Left ventricle myocardium inferior (tissue), 1 donor: ENCODE results near the gene PRLR. TPM values are rescaled to one million over a fixed set of nuclear protein-coding genes. Genes with fewer than 3 reads are reported as not detected.

ENCODE experiments used
- DNase-seq: peaks from one replicate; pipeline ENCODE4 v3.0.0-alpha.2; 2020
- H3K27ac ChIP-seq: fragments of 200-600 bp; replicated peaks from 2 replicates; pipeline ENCODE4 v1.8.0; 2021
- H3K27me3 ChIP-seq: fragments of 200-600 bp; 2 replicates; pipeline ENCODE4 v1.8.0; 2021; ENCODE audit warnings: low read depth
- H3K36me3 ChIP-seq: fragments of 200-600 bp; 2 replicates; pipeline ENCODE4 v1.8.0; 2021
- H3K4me1 ChIP-seq: fragments of 200-600 bp; 2 replicates; pipeline ENCODE4 v1.8.0; 2021
- H3K4me3 ChIP-seq: fragments of 200-600 bp; 2 replicates; pipeline ENCODE4 v1.8.0; 2021; ENCODE audit warnings: mild to moderate bottlenecking, moderate library complexity
- H3K9me3 ChIP-seq: fragments of 200-600 bp; replicated peaks from 2 replicates; pipeline ENCODE4 v1.8.0; 2021
- CTCF ChIP-seq: fragments of 200-600 bp; IDR thresholded peaks from 2 replicates; pipeline ENCODE4 v1.8.0; 2021; ENCODE audit warnings: antibody characterized with exemption, mild to moderate bottlenecking, borderline replicate concordance
- intact Hi-C: fragments of 100-400 bp; cut with micrococcal nuclease; formaldehyde crosslinking; loops from one replicate; pipeline ENCODE4 v1.11.0; 2022
- total RNA-seq: library from RNA; stranded (reverse); fragmentation: NEBNext Ultra II Directional; extraction: Animal tissue kit (Norgen Biotek cat#: 25700); gene quantifications from one replicate; pipeline ENCODE4 v1.2.1, GENCODE V29; 2021
- donor health status: DM: no; HTN: yes; CAD: no; lungs with severe emphysema.

PRLR gene
- total RNA-seq, 1 donor from 2014 or later: 0.66 TPM

- no peaks in the 10 kb centered on the region for H3K9me3 ChIP-seq
- no peak for TF ChIP-seq CTCF
- no peak for DNase-seq
- no peak overlapping the region for H3K27ac ChIP-seq
- H3K4me1 ChIP-seq: no peaks in the 10 kb centered on the region
- H3K4me3 ChIP-seq: no peak overlapping the region
- peaks cover 19% of the 10 kb centered on the region for H3K27me3 ChIP-seq
- intact Hi-C loops: no loop called here
- no peaks in the 10 kb centered on the region for H3K36me3 ChIP-seq
Measured at GRCh38 chr5:35098214-35098613, 132.1 kb downstream of the PRLR start.

DNA sequence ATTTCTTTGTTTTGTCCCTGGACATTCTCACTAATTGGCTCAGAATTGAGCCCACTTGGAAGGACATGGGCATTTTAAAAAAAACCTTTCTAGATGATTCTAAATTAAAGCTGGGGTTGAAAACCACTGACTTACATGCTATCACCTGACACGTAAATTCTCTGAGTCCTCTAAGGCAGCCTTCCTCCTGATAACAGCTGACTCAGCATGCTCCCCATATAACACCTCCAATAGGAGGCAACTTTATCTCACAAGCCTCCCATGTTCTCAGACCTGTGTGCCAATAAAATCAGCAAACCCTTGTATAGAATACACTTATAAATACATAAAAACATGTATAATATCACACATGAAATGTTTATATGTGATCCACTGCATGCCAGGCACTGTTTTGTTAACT is 133.4 kb downstream of the PRLR start:
- Histone ChIP-seq H3K36me3 (no peaks in the 10 kb centered on the region), H3K4me1 (no peaks in the 10 kb centered on the region), H3K9me3 (no peaks in the 10 kb centered on the region), H3K27me3 (peaks cover 19% of the 10 kb centered on the region), H3K4me3 (no peak overlapping the region), H3K27ac (no peak overlapping the region)
- no peak for TF ChIP-seq CTCF
- intact Hi-C loops: no loop called here
- DNase-seq: no peak

DNA sequence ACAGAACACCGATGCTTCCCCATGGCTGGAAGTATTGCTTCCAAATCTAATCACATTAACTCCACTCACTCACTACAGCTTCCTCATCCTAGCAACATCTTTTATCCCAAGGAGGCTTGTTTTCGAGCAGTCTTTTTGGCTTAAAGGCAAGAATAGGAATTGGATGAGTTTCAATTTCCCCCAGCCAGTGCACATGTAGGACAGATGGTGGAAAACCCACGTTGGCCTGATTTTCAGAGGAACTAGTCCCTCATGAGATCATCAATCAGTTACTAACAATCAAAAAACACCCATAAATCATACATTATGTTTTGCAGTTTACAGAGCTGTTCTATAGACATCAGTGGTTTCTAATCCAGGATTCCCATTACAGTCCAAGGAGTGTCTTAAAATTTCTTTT is 134.1 kb downstream of the PRLR start:
- Histone ChIP-seq H3K4me1 (no peaks in the 10 kb centered on the region), H3K27me3 (peaks cover 19% of the 10 kb centered on the region), H3K9me3 (no peaks in the 10 kb centered on the region), H3K4me3 (no peak overlapping the region), H3K27ac (no peak overlapping the region), H3K36me3 (no peaks in the 10 kb centered on the region)
- no peak for TF ChIP-seq CTCF
- intact Hi-C loops: no loop called here
- DNase-seq: no peak

DNA sequence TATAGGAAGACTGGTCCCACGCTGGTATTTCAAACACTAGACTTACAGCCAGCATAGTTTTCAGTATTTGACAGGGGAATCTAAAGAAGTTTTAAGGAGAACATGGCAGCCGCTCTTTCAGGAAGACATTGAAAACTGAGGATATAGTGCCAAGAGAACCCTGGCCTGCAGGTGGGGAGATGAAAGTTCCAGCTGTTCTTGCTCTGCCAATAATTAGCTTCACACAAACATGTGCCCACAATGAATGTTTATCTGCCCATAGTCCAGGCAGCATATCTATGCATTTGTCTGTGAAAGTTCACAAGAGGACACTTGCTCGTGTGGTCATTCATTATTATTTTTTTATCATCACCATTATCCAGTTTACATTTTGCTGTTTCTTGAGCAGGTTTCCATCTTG is 134.9 kb downstream of the PRLR start:
- DNase-seq: no peak
- no peak overlapping the region for H3K4me3 ChIP-seq
- no peaks in the 10 kb centered on the region for H3K4me1 ChIP-seq
- H3K27me3 ChIP-seq: peaks cover 19% of the 10 kb centered on the region
- no peak for TF ChIP-seq CTCF
- no peaks in the 10 kb centered on the region for H3K9me3 ChIP-seq
- intact Hi-C loops: no loop called here
- no peak overlapping the region for H3K27ac ChIP-seq
- no peaks in the 10 kb centered on the region for H3K36me3 ChIP-seq

GRCh38 chr5:35094948-35095347 is 135.3 kb downstream of the PRLR start:
- H3K27me3 ChIP-seq: peaks cover 19% of the 10 kb centered on the region
- H3K4me3 ChIP-seq: no peak overlapping the region
- H3K4me1 ChIP-seq: no peaks in the 10 kb centered on the region
- no peaks in the 10 kb centered on the region for H3K9me3 ChIP-seq
- no peaks in the 10 kb centered on the region for H3K36me3 ChIP-seq
- TF ChIP-seq CTCF: no peak
- intact Hi-C loops: no loop called here
- no peak for DNase-seq
- H3K27ac ChIP-seq: no peak overlapping the region

- Histone ChIP-seq H3K9me3 (no peaks in the 10 kb centered on the region), H3K27me3 (peaks cover 18% of the 10 kb centered on the region), H3K4me1 (no peaks in the 10 kb centered on the region), H3K27ac (no peak overlapping the region), H3K4me3 (no peak overlapping the region), H3K36me3 (no peaks in the 10 kb centered on the region)
- no peak for TF ChIP-seq CTCF
- intact Hi-C loops: no loop called here
- no peak for DNase-seq
Measured at GRCh38 chr5:35092703-35093102, 137.6 kb downstream of the PRLR start.
